Gastrocnemius medialis (tissue), 4 donors: ENCODE data around the gene NR2C2. TPM values are rescaled to one million over a fixed set of nuclear protein-coding genes. Genes with fewer than 3 reads are reported as not detected.

Source experiments
- ATAC-seq, 2 donors: fragments of 150-250 bp; one replicate each; pipeline ENCODE4 v1.9.1; 2016
- DNase-seq, 2 donors: peaks; one replicate each; pipeline ENCODE4 v3.0.0-alpha.2; 2019
- H3K27ac ChIP-seq, 4 donors: fragments of 200-600 bp; sonication (generic); 1 replicate in 1 of 4; 2 replicates in 3 of 4; pipeline ENCODE4 v1.5.1; 2016 to 2018; ENCODE audit warnings: mild to moderate bottlenecking in 2 of 4, moderate library complexity in 1 of 4
- H3K27me3 ChIP-seq, 3 donors: fragments of 200-600 bp; sonication (generic) in 2 of 3; 1 replicate in 1 of 3; 2 replicates in 2 of 3; pipeline versions ENCODE4 v1.5.1 to v1.6.0; 2016 to 2019; ENCODE audit warnings: mild to moderate bottlenecking in 1 of 3, moderate library complexity in 1 of 3
- H3K36me3 ChIP-seq, 2 donors: fragments of 200-600 bp; sonication (generic) in 1 of 2; one replicate each; pipeline ENCODE4 v1.5.1; 2017 to 2018
- H3K4me1 ChIP-seq, 2 donors: fragments of 200-600 bp; sonication (generic) in 1 of 2; one replicate each; pipeline ENCODE4 v1.5.1; 2016 to 2017; ENCODE audit warnings: mild to moderate bottlenecking in 2 of 2
- H3K4me3 ChIP-seq, 4 donors: fragments of 200-600 bp; sonication (generic) in 3 of 4; 1 replicate in 1 of 4; 2 replicates in 3 of 4; pipeline ENCODE4 v1.5.1; 2016 to 2019; ENCODE audit warnings: mild to moderate bottlenecking in 2 of 4
- H3K9me3 ChIP-seq, 3 donors: fragments of 200-600 bp; sonication (generic) in 2 of 3; 1 replicate in 1 of 3; 2 replicates in 2 of 3; pipeline ENCODE4 v1.5.1; 2016 to 2019
- CTCF ChIP-seq, 5 experiments: fragments of 450-650 bp in 3 of 5; fragments of 200-600 bp in 2 of 5; sonication (generic) in 2 of 5; IDR thresholded peaks in 4 of 5; conservative IDR thresholded peaks in 1 of 5; 1 replicate in 4 of 5; 2 replicates in 1 of 5; pipeline ENCODE4 v1.5.1; 2016 to 2019; ENCODE audit warnings: antibody characterized with exemption in 5 of 5, mild to moderate bottlenecking in 3 of 5, moderate library complexity in 3 of 5
- POLR2A ChIP-seq, 2 donors: fragments of 450-650 bp; IDR thresholded peaks; one replicate each; pipeline ENCODE4 v1.6.1; 2017; ENCODE audit warnings: antibody characterized with exemption in 2 of 2, mild to moderate bottlenecking in 2 of 2, moderate library complexity in 2 of 2
- in situ Hi-C, 4 donors: fragments of 200-750 bp; cut with MboI; loops; one replicate each; pipeline versions ENCODE4 v1.15.0 to v1.8.0; 2017; ENCODE audit warnings: low sequenced_read_pairs in 4 of 4
- intact Hi-C: fragments of 100-400 bp; cut with DNase I; formaldehyde crosslinking; loops from one replicate; pipeline ENCODE4 v1.15.1; 2023; ENCODE audit warnings: low total_unique reads
- total RNA-seq, 4 donors: library from RNA; depleted of rRNA; stranded (reverse); fragments of >200 nt; gene quantifications; one replicate each; pipeline versions ENCODE4 v1.1.0 to v1.2.3, GENCODE V29; 2016

The NR2C2 gene
- total RNA-seq, 4 donors from 2014 or later = 26.0 to 45.5 (median 33.2) TPM

GRCh38 chr3:15079091-15079490 is 131.7 kb downstream of the NR2C2 start:
- Histone ChIP-seq H3K27ac (no peak overlapping the region), H3K4me1 (no peaks in the 10 kb centered on the region), H3K36me3 (peaks cover 0 to 95% of the 10 kb centered on the region in 2 donors), H3K9me3 (no peaks in the 10 kb centered on the region), H3K4me3 (no peak overlapping the region), H3K27me3 (no peaks in the 10 kb centered on the region)
- ATAC-seq (no peak), DNase-seq (no peak)
- intact Hi-C loops (no loop called here), in situ Hi-C loops (loop anchor here in 1 of 4 donors (25.0 kb wide), 1 partner anchor 417 kb away; the partner anchor contains the start of gene CCDC174)
- TF ChIP-seq POLR2A (IDR thresholded peaks at IDR 0.05) = no peak

- DNase-seq = no peak
- intact Hi-C loops (no loop called here), in situ Hi-C loops (loop anchor here in 1 of 4 donors (25.0 kb wide), 1 partner anchor 420 kb away; the partner anchor contains the start of gene CCDC174)
- peak overlapping the region in 2 of 4 donors; percentile 40 to 46 for H3K27ac ChIP-seq
- no peak overlapping the region for H3K4me3 ChIP-seq
- peaks cover 0 to 95% of the 10 kb centered on the region in 2 donors for H3K36me3 ChIP-seq
- no peak for TF ChIP-seq CTCF (IDR thresholded peaks at IDR 0.05 in 4 of 5, conservative IDR thresholded peaks at IDR 0.05 in 1 of 5)
- no peak for TF ChIP-seq POLR2A (IDR thresholded peaks at IDR 0.05)
- no peaks in the 10 kb centered on the region for H3K9me3 ChIP-seq
- no peaks in the 10 kb centered on the region for H3K27me3 ChIP-seq
- peak in 1 of 2 donors; percentile 74 for ATAC-seq
- H3K4me1 ChIP-seq = peaks cover 0 to 6% of the 10 kb centered on the region in 2 donors
Measured at GRCh38 chr3:15081960-15082664, 134.7 kb downstream of the NR2C2 start.

- in situ Hi-C loops = loop anchor here in 1 of 4 donors (25.0 kb wide), 1 partner anchor 421 kb away; the partner anchor contains the start of gene CCDC174
- DNase-seq (no peak), ATAC-seq (no peak)
- Histone ChIP-seq H3K4me1 (peaks cover 0 to 6% of the 10 kb centered on the region in 2 donors), H3K27me3 (no peaks in the 10 kb centered on the region), H3K27ac (no peak overlapping the region), H3K4me3 (no peak overlapping the region), H3K9me3 (no peaks in the 10 kb centered on the region), H3K36me3 (peaks cover 0 to 92% of the 10 kb centered on the region in 2 donors)
- intact Hi-C loops = no loop called here
- TF ChIP-seq CTCF (IDR thresholded peaks at IDR 0.05 in 4 of 5, conservative IDR thresholded peaks at IDR 0.05 in 1 of 5) = no peak
- TF ChIP-seq POLR2A (IDR thresholded peaks at IDR 0.05) = no peak
Measured at GRCh38 chr3:15083252-15083651, 135.9 kb downstream of the NR2C2 start.

GRCh38 chr3:15086263-15086662 is 138.9 kb downstream of the NR2C2 start:
- no peaks in the 10 kb centered on the region for H3K9me3 ChIP-seq
- intact Hi-C loops = no loop called here
- H3K36me3 ChIP-seq = peaks cover 0 to 90% of the 10 kb centered on the region in 2 donors
- no peak overlapping the region for H3K4me3 ChIP-seq
- in situ Hi-C loops = loop anchor here in 1 of 4 donors (25.0 kb wide), 1 partner anchor 424 kb away; the partner anchor contains the start of gene CCDC174
- no peak for DNase-seq
- ATAC-seq = peak in 1 of 2 donors; percentile 58
- H3K27ac ChIP-seq = peak overlapping the region in 1 of 4 donors; percentile 30
- TF ChIP-seq POLR2A (IDR thresholded peaks at IDR 0.05) (no peak), CTCF (IDR thresholded peaks at IDR 0.05 in 4 of 5, conservative IDR thresholded peaks at IDR 0.05 in 1 of 5) (no peak)
- peaks cover 0 to 6% of the 10 kb centered on the region in 2 donors for H3K4me1 ChIP-seq
- no peaks in the 10 kb centered on the region for H3K27me3 ChIP-seq

GRCh38 chr3:15086699-15087098 is 139.3 kb downstream of the NR2C2 start:
- Histone ChIP-seq H3K27ac (peak overlapping the region in 1 of 4 donors; percentile 9), H3K9me3 (no peaks in the 10 kb centered on the region), H3K27me3 (no peaks in the 10 kb centered on the region), H3K36me3 (peaks cover 0 to 90% of the 10 kb centered on the region in 2 donors), H3K4me1 (peaks cover 0 to 6% of the 10 kb centered on the region in 2 donors), H3K4me3 (no peak overlapping the region)
- DNase-seq (no peak), ATAC-seq (peak in 1 of 2 donors; percentile 78)
- in situ Hi-C loops (loop anchor here in 1 of 4 donors (25.0 kb wide), 1 partner anchor 424 kb away; the partner anchor contains the start of gene CCDC174), intact Hi-C loops (no loop called here)
- TF ChIP-seq CTCF (IDR thresholded peaks at IDR 0.05 in 4 of 5, conservative IDR thresholded peaks at IDR 0.05 in 1 of 5) (no peak), POLR2A (IDR thresholded peaks at IDR 0.05) (no peak)
